ENCODE results near the gene TNS4. TPM values are rescaled to one million over a fixed set of nuclear protein-coding genes. Genes with fewer than 3 reads are reported as not detected.

TNS4 gene
- polyA plus RNA-seq, 4 donors: 3.0 TPM; not detected in 3

GRCh38 chr17:40538019-40538935 lies 36.9 kb upstream of the TNS4 start:
- DNase-seq (no peak), FAIRE-seq (no peak)
- Histone ChIP-seq H3K4me3 (ENCODE audit: low read depth in 1 of 3, low read length in 3 of 3) (no peak overlapping the region), H3K9me3 (ENCODE audit: control insufficient read depth in 2 of 2, insufficient read depth in 1 of 2, low read depth in 1 of 2, low read length in 1 of 2) (no peaks in the 10 kb centered on the region), H3K27ac (ENCODE audit: low read depth in 1 of 3, low read length in 2 of 3) (peak overlapping the region in 1 of 3 donors; percentile 96), H3K27me3 (ENCODE audit: control insufficient read depth in 3 of 3, insufficient read depth in 3 of 3, low read length in 3 of 3) (no peaks in the 10 kb centered on the region), H3K36me3 (ENCODE audit: control insufficient read depth in 3 of 3, insufficient read depth in 2 of 3, low read depth in 1 of 3, low read length in 3 of 3) (no peaks in the 10 kb centered on the region), H3K4me1 (ENCODE audit: control insufficient read depth in 3 of 3, insufficient read depth in 2 of 3, low read depth in 1 of 3, low read length in 2 of 3) (peaks cover 0 to 30% (median 14%) of the 10 kb centered on the region in 3 donors)
- 76 to 83% (median 83%) methylated on average over 15 of the region's 15 CpGs for WGBS, 3 donors

- no peaks in the 10 kb centered on the region for H3K36me3 ChIP-seq (ENCODE audit: control insufficient read depth in 3 of 3, insufficient read depth in 2 of 3, low read depth in 1 of 3, low read length in 3 of 3)
- WGBS, 3 donors: 40 to 46% (median 42%) methylated on average over 12 to 13 of the region's 13 CpGs
- H3K4me1 ChIP-seq (ENCODE audit: control insufficient read depth in 3 of 3, insufficient read depth in 2 of 3, low read depth in 1 of 3, low read length in 2 of 3): peaks cover 0 to 26% (median 3%) of the 10 kb centered on the region in 3 donors
- no peaks in the 10 kb centered on the region for H3K9me3 ChIP-seq (ENCODE audit: control insufficient read depth in 2 of 2, insufficient read depth in 1 of 2, low read depth in 1 of 2, low read length in 1 of 2)
- peak overlapping the region in 2 of 3 donors; percentile 8 to 42 for H3K27ac ChIP-seq (ENCODE audit: low read depth in 1 of 3, low read length in 2 of 3)
- DNase-seq (no peak), FAIRE-seq (no peak)
- H3K4me3 ChIP-seq (ENCODE audit: low read depth in 1 of 3, low read length in 3 of 3): no peak overlapping the region
- H3K27me3 ChIP-seq (ENCODE audit: control insufficient read depth in 3 of 3, insufficient read depth in 3 of 3, low read length in 3 of 3): no peaks in the 10 kb centered on the region
Measured at GRCh38 chr17:40536295-40537171, 35.1 kb upstream of the TNS4 start.

- DNase-seq (no peak), FAIRE-seq (no peak)
- no peaks in the 10 kb centered on the region for H3K9me3 ChIP-seq (ENCODE audit: control insufficient read depth in 2 of 2, insufficient read depth in 1 of 2, low read depth in 1 of 2, low read length in 1 of 2)
- no peaks in the 10 kb centered on the region for H3K36me3 ChIP-seq (ENCODE audit: control insufficient read depth in 3 of 3, insufficient read depth in 2 of 3, low read depth in 1 of 3, low read length in 3 of 3)
- H3K4me3 ChIP-seq (ENCODE audit: low read depth in 1 of 3, low read length in 3 of 3): no peak overlapping the region
- peaks cover 0 to 19% (median 3%) of the 10 kb centered on the region in 3 donors for H3K4me1 ChIP-seq (ENCODE audit: control insufficient read depth in 3 of 3, insufficient read depth in 2 of 3, low read depth in 1 of 3, low read length in 2 of 3)
- H3K27ac ChIP-seq (ENCODE audit: low read depth in 1 of 3, low read length in 2 of 3): peak overlapping the region in 2 of 3 donors; percentile 8 to 42
- H3K27me3 ChIP-seq (ENCODE audit: control insufficient read depth in 3 of 3, insufficient read depth in 3 of 3, low read length in 3 of 3): no peaks in the 10 kb centered on the region
- WGBS, 3 donors: 67 to 82% (median 72%) methylated on average over 3 of the region's 3 CpGs
Measured at GRCh38 chr17:40535924-40536294, 34.5 kb upstream of the TNS4 start.

- Histone ChIP-seq H3K9me3 (ENCODE audit: control insufficient read depth in 2 of 2, insufficient read depth in 1 of 2, low read depth in 1 of 2, low read length in 1 of 2) (no peaks in the 10 kb centered on the region), H3K4me1 (ENCODE audit: control insufficient read depth in 3 of 3, insufficient read depth in 2 of 3, low read depth in 1 of 3, low read length in 2 of 3) (peaks cover 0 to 17% (median 3%) of the 10 kb centered on the region in 3 donors), H3K4me3 (ENCODE audit: low read depth in 1 of 3, low read length in 3 of 3) (no peak overlapping the region), H3K27me3 (ENCODE audit: control insufficient read depth in 3 of 3, insufficient read depth in 3 of 3, low read length in 3 of 3) (peaks cover 0 to under 1% (median 0%) of the 10 kb centered on the region in 3 donors), H3K27ac (ENCODE audit: low read depth in 1 of 3, low read length in 2 of 3) (peak overlapping the region in 1 of 3 donors; percentile 42), H3K36me3 (ENCODE audit: control insufficient read depth in 3 of 3, insufficient read depth in 2 of 3, low read depth in 1 of 3, low read length in 3 of 3) (no peaks in the 10 kb centered on the region)
- WGBS, 3 donors: 88 to 92% (median 91%) methylated on average over 4 of the region's 4 CpGs
- FAIRE-seq (no peak), DNase-seq (no peak)
Measured at GRCh38 chr17:40535438-40535837, 34.0 kb upstream of the TNS4 start.

- H3K27me3 ChIP-seq (ENCODE audit: control insufficient read depth in 3 of 3, insufficient read depth in 3 of 3, low read length in 3 of 3): peaks cover 0 to 2% (median 0%) of the 10 kb centered on the region in 3 donors
- H3K4me3 ChIP-seq (ENCODE audit: low read depth in 1 of 3, low read length in 3 of 3): no peak overlapping the region
- H3K27ac ChIP-seq (ENCODE audit: low read depth in 1 of 3, low read length in 2 of 3): peak overlapping the region in 1 of 3 donors; percentile 59
- H3K9me3 ChIP-seq (ENCODE audit: control insufficient read depth in 2 of 2, insufficient read depth in 1 of 2, low read depth in 1 of 2, low read length in 1 of 2): no peaks in the 10 kb centered on the region
- FAIRE-seq: no peak
- 86% methylated on average over 11 of the region's 11 CpGs for WGBS, 3 donors
- peaks cover 0 to 17% (median 0%) of the 10 kb centered on the region in 3 donors for H3K4me1 ChIP-seq (ENCODE audit: control insufficient read depth in 3 of 3, insufficient read depth in 2 of 3, low read depth in 1 of 3, low read length in 2 of 3)
- no peaks in the 10 kb centered on the region for H3K36me3 ChIP-seq (ENCODE audit: control insufficient read depth in 3 of 3, insufficient read depth in 2 of 3, low read depth in 1 of 3, low read length in 3 of 3)
- DNase-seq: no peak
Measured at GRCh38 chr17:40534371-40535189, 33.2 kb upstream of the TNS4 start.

GRCh38 chr17:40533896-40534295 lies 32.5 kb upstream of the TNS4 start:
- FAIRE-seq (no peak), DNase-seq (no peak)
- Histone ChIP-seq H3K4me3 (ENCODE audit: low read depth in 1 of 3, low read length in 3 of 3) (no peak overlapping the region), H3K4me1 (ENCODE audit: control insufficient read depth in 3 of 3, insufficient read depth in 2 of 3, low read depth in 1 of 3, low read length in 2 of 3) (peaks cover 0 to 17% (median 0%) of the 10 kb centered on the region in 3 donors), H3K27ac (ENCODE audit: low read depth in 1 of 3, low read length in 2 of 3) (peak overlapping the region in 1 of 3 donors; percentile 59), H3K27me3 (ENCODE audit: control insufficient read depth in 3 of 3, insufficient read depth in 3 of 3, low read length in 3 of 3) (peaks cover 0 to 2% (median 0%) of the 10 kb centered on the region in 3 donors), H3K36me3 (ENCODE audit: control insufficient read depth in 3 of 3, insufficient read depth in 2 of 3, low read depth in 1 of 3, low read length in 3 of 3) (no peaks in the 10 kb centered on the region), H3K9me3 (ENCODE audit: control insufficient read depth in 2 of 2, insufficient read depth in 1 of 2, low read depth in 1 of 2, low read length in 1 of 2) (no peaks in the 10 kb centered on the region)
- 65 to 71% (median 68%) methylated on average over 4 of the region's 4 CpGs for WGBS, 3 donors

- Histone ChIP-seq H3K4me1 (ENCODE audit: control insufficient read depth in 3 of 3, insufficient read depth in 2 of 3, low read depth in 1 of 3, low read length in 2 of 3) (peaks cover 0 to 17% (median 0%) of the 10 kb centered on the region in 3 donors), H3K27ac (ENCODE audit: low read depth in 1 of 3, low read length in 2 of 3) (peak overlapping the region in 1 of 3 donors; percentile 51), H3K36me3 (ENCODE audit: control insufficient read depth in 3 of 3, insufficient read depth in 2 of 3, low read depth in 1 of 3, low read length in 3 of 3) (no peaks in the 10 kb centered on the region), H3K27me3 (ENCODE audit: control insufficient read depth in 3 of 3, insufficient read depth in 3 of 3, low read length in 3 of 3) (peaks cover 0 to 2% (median 0%) of the 10 kb centered on the region in 3 donors), H3K4me3 (ENCODE audit: low read depth in 1 of 3, low read length in 3 of 3) (no peak overlapping the region), H3K9me3 (ENCODE audit: control insufficient read depth in 2 of 2, insufficient read depth in 1 of 2, low read depth in 1 of 2, low read length in 1 of 2) (no peaks in the 10 kb centered on the region)
- 9 to 34% (median 20%) methylated on average over 6 of the region's 6 CpGs for WGBS, 3 donors
- DNase-seq (peak; percentile 50 to 67), FAIRE-seq (no peak)
Measured at GRCh38 chr17:40532520-40533253, 31.3 kb upstream of the TNS4 start.
